Astrocyte of the cerebellum (primary cell): ENCODE results near the gene TEDC2.

Experiments used
- DNase-seq: peaks from one replicate; pipeline ENCODE4 v3.0.0-alpha.2; 2011; ENCODE audit warnings: low read depth
- H3K4me3 ChIP-seq: 2 replicates; pipeline ENCODE4 v1.5.1; 2011; ENCODE audit warnings: mild to moderate bottlenecking, low read depth, low read length, moderate library complexity
- CTCF ChIP-seq: IDR thresholded peaks from 2 replicates; pipeline ENCODE4 v1.5.1; 2012; ENCODE audit warnings: low read length, low read depth, moderate library complexity, mild to moderate bottlenecking; ENCODE audit errors: missing control alignments
- in situ Hi-C: cut with HindIII; loops from 2 replicates; pipeline ENCODE4 v1.10.0; 2017; ENCODE audit warnings: low sequenced_read_pairs

Gene TEDC2

GRCh38 chr16:2472885-2473445 lies 13.1 kb downstream of the TEDC2 start:
- no peak for TF ChIP-seq CTCF
- H3K4me3 ChIP-seq, result no peak overlapping the region
- no peak for DNase-seq
- in situ Hi-C loops, result no loop called here

GRCh38 chr16:2473446-2473926 lies 13.6 kb downstream of the TEDC2 start:
- H3K4me3 ChIP-seq, result peak overlapping the region; percentile 16
- no peak for DNase-seq
- in situ Hi-C loops, result no loop called here
- no peak for TF ChIP-seq CTCF

GRCh38 chr16:2473999-2474876 lies 14.3 kb downstream of the TEDC2 start:
- no peak for TF ChIP-seq CTCF
- DNase-seq, result no peak
- in situ Hi-C loops, result no loop called here
- H3K4me3 ChIP-seq, result peak overlapping the region; percentile 65

GRCh38 chr16:2474877-2475412 lies 15.0 kb downstream of the TEDC2 start, which contains the start of gene TBC1D24:
TBC1D24 (plus strand) TSS chr16:2475127; CDS start chr16:2496149, 21,022 bp downstream.
- in situ Hi-C loops, result no loop called here
- H3K4me3 ChIP-seq, result peak within 1 kb of the TSS; percentile 65
- no peak for TF ChIP-seq CTCF
- peak; percentile 27 for DNase-seq

GRCh38 chr16:2475413-2476344 lies 15.8 kb downstream of the TEDC2 start:
- DNase-seq, result no peak
- TF ChIP-seq CTCF, result no peak
- in situ Hi-C loops, result no loop called here
- H3K4me3 ChIP-seq, result peak overlapping the region; percentile 65

- in situ Hi-C loops, result no loop called here
- TF ChIP-seq CTCF, result no peak
- no peak overlapping the region for H3K4me3 ChIP-seq
- DNase-seq, result no peak
These were observed 16.4 kb downstream of the TEDC2 start for GRCh38 chr16:2476345-2476720.
